ENCODE results near the gene SEPTIN1.
A peak's percentile ranks its signal among the peaks of the same experiment; 100 is the strongest.

The SEPTIN1 gene

GRCh38 chr16:30416047-30416603 is 33.8 kb upstream of the SEPTIN1 start:
- H3K27me3 ChIP-seq (replicated peaks; ENCODE audit: control insufficient read depth, insufficient read depth, low read length), result no peaks in the 10 kb centered on the region
- no peak for DNase-seq (ENCODE audit: low read depth)
- no peak overlapping the region for H3K9ac ChIP-seq (ENCODE audit: low read length)
- H3K9me3 ChIP-seq (ENCODE audit: control insufficient read depth, low read length), result no peaks in the 10 kb centered on the region
- peaks cover 24% of the 10 kb centered on the region for H3K36me3 ChIP-seq (ENCODE audit: control insufficient read depth, insufficient read depth, low read length, severe bottlenecking)
- peaks cover 3% of the 10 kb centered on the region for H3K4me1 ChIP-seq (ENCODE audit: control insufficient read depth, insufficient read depth, low read length)
- H3K4me3 ChIP-seq (ENCODE audit: low read length), result no peak overlapping the region

GRCh38 chr16:30414159-30414558 is 31.8 kb upstream of the SEPTIN1 start:
- Histone ChIP-seq H3K4me3 (ENCODE audit: low read length) (no peak overlapping the region), H3K27me3 (replicated peaks; ENCODE audit: control insufficient read depth, insufficient read depth, low read length) (no peaks in the 10 kb centered on the region), H3K36me3 (ENCODE audit: control insufficient read depth, insufficient read depth, low read length, severe bottlenecking) (peaks cover 24% of the 10 kb centered on the region), H3K4me1 (ENCODE audit: control insufficient read depth, insufficient read depth, low read length) (peaks cover 9% of the 10 kb centered on the region), H3K9ac (ENCODE audit: low read length) (no peak overlapping the region), H3K9me3 (ENCODE audit: control insufficient read depth, low read length) (no peaks in the 10 kb centered on the region)
- DNase-seq (ENCODE audit: low read depth), result no peak

- no peak overlapping the region for H3K4me3 ChIP-seq (ENCODE audit: low read length)
- H3K27me3 ChIP-seq (replicated peaks; ENCODE audit: control insufficient read depth, insufficient read depth, low read length), result no peaks in the 10 kb centered on the region
- no peaks in the 10 kb centered on the region for H3K9me3 ChIP-seq (ENCODE audit: control insufficient read depth, low read length)
- no peak overlapping the region for H3K9ac ChIP-seq (ENCODE audit: low read length)
- no peak for DNase-seq (ENCODE audit: low read depth)
- peaks cover 18% of the 10 kb centered on the region for H3K4me1 ChIP-seq (ENCODE audit: control insufficient read depth, insufficient read depth, low read length)
- peaks cover 24% of the 10 kb centered on the region for H3K36me3 ChIP-seq (ENCODE audit: control insufficient read depth, insufficient read depth, low read length, severe bottlenecking)
Measured at GRCh38 chr16:30413112-30413806, 30.9 kb upstream of the SEPTIN1 start.

DNA sequence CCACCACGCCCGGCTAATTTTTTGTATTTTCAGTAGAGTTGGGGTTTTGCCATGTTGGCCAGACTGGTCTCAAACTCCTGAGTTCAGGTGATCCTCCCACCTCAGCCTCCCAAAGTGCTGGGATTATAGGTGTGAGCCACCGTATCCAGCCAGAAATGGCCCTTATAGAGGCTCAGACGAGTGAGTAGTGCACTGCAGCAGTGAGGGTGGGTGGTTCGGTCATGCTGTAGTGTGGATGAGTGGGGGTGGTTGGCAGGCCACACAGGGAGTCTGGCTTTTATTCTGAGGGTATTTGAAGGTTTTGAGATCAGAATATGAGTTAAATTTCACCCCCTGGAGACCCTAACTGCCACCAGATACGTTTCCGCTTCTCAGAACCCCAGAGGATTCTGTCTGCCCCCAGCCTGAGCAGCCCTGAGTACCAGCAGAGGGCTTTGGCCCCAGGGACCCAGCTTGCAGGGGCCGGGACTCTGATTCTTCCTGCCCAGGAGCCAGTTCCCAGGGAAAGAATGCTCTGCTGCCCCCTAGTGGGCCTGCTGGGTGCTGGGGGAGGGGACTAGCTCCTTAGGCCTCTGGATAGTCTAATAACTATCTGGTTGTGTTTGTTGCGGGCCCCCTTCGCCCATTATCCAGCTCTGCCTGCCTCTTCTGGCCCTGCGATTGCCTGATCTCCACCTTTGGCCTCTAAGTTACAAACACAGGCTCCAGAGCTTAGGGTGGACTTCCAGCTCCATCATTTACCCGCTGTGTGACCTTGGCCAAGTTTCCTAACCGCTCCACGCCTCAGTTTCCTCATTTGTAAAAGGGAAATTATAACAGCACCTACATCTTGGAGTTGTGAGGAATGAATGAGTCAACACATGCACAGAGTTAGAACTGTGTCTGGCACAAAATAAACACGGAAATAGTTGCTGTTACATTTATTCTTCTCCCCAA is 27.0 kb upstream of the SEPTIN1 start:
- H3K27me3 ChIP-seq (replicated peaks; ENCODE audit: control insufficient read depth, insufficient read depth, low read length), result no peaks in the 10 kb centered on the region
- H3K9me3 ChIP-seq (ENCODE audit: control insufficient read depth, low read length), result no peaks in the 10 kb centered on the region
- peak overlapping the region; percentile 48 for H3K4me3 ChIP-seq (ENCODE audit: low read length)
- H3K4me1 ChIP-seq (ENCODE audit: control insufficient read depth, insufficient read depth, low read length), result peaks cover 23% of the 10 kb centered on the region
- peaks cover 24% of the 10 kb centered on the region for H3K36me3 ChIP-seq (ENCODE audit: control insufficient read depth, insufficient read depth, low read length, severe bottlenecking)
- peak; percentile 95 for DNase-seq (ENCODE audit: low read depth)
- peak overlapping the region; percentile 63 for H3K9ac ChIP-seq (ENCODE audit: low read length)

DNA sequence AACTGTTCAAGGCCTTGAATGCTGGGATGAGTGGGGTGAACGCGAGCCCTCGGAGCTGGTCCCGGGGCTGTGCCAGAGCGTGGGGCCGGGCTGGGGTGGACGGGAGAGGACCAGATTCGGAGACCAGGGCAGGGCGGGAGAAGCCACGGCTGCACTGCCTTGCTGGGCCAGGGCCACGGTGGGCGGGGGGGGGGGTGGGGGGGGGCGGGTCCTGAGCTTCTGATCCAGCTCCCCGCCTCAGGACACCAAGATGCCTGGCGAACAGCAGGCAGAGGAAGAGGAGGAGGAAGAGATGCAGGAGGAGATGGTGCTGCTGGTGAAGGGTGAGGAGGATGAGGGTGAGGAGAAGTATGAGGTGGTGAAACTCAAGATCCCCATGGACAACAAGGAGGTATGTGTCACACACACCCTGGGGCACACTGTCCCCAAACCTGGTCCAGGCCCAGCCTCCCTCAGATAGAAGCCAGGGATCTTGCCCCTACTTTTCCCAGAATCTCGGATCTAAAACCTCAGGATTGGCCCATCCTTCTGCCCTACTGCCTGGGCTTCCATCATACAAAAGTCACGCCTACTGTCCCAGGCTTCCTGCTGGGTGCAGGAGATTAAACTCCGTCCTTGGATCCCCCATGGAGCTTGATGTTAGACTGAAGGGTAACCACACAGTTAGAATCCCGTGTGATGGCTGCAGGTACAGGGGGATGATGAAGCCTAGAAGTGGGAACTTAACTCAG is 25.6 kb upstream of the SEPTIN1 start:
- Histone ChIP-seq H3K9ac (ENCODE audit: low read length) (peak overlapping the region; percentile 95), H3K27me3 (replicated peaks; ENCODE audit: control insufficient read depth, insufficient read depth, low read length) (no peaks in the 10 kb centered on the region), H3K9me3 (ENCODE audit: control insufficient read depth, low read length) (no peaks in the 10 kb centered on the region), H3K4me1 (ENCODE audit: control insufficient read depth, insufficient read depth, low read length) (peaks cover 23% of the 10 kb centered on the region), H3K4me3 (ENCODE audit: low read length) (peak overlapping the region; percentile 88), H3K36me3 (ENCODE audit: control insufficient read depth, insufficient read depth, low read length, severe bottlenecking) (peaks cover 11% of the 10 kb centered on the region)
- peak; percentile 70 for DNase-seq (ENCODE audit: low read depth)

GRCh38 chr16:30407102-30407803 is 24.9 kb upstream of the SEPTIN1 start, which contains the start of gene ZNF771:
TSS of gene ZNF771 (plus strand) at chr16:30407606. CDS start at chr16:30408054, 448 bp downstream.
- peak within 1 kb of the TSS; percentile 95 for H3K9ac ChIP-seq (ENCODE audit: low read length)
- no peaks in the 10 kb centered on the region for H3K27me3 ChIP-seq (replicated peaks; ENCODE audit: control insufficient read depth, insufficient read depth, low read length)
- H3K4me1 ChIP-seq (ENCODE audit: control insufficient read depth, insufficient read depth, low read length), result peaks cover 23% of the 10 kb centered on the region
- H3K4me3 ChIP-seq (ENCODE audit: low read length), result peak within 1 kb of the TSS; percentile 88
- peaks cover 10% of the 10 kb centered on the region for H3K36me3 ChIP-seq (ENCODE audit: control insufficient read depth, insufficient read depth, low read length, severe bottlenecking)
- DNase-seq (ENCODE audit: low read depth), result peak; percentile 97
- no peaks in the 10 kb centered on the region for H3K9me3 ChIP-seq (ENCODE audit: control insufficient read depth, low read length)

DNA sequence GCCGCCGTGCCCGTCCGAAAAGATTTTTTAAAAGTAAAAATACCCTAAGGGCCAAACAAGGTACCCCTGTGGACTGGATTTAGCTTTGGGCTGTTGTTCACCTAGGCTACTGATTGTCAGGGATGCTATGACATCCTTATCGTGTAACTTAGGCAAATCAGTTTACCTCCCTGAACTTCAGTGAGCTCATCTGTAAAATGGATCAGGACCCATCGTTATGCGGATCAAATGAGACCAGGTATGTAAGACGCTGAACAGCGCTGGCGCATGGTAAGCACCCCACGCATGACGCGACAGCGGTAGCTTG is 24.4 kb upstream of the SEPTIN1 start:
- peaks cover 23% of the 10 kb centered on the region for H3K4me1 ChIP-seq (ENCODE audit: control insufficient read depth, insufficient read depth, low read length)

GRCh38 chr16:30401768-30402425 is 19.5 kb upstream of the SEPTIN1 start:
- no peaks in the 10 kb centered on the region for H3K27me3 ChIP-seq (replicated peaks; ENCODE audit: control insufficient read depth, insufficient read depth, low read length)
- H3K36me3 ChIP-seq (ENCODE audit: control insufficient read depth, insufficient read depth, low read length, severe bottlenecking), result peaks cover 8% of the 10 kb centered on the region
- no peaks in the 10 kb centered on the region for H3K9me3 ChIP-seq (ENCODE audit: control insufficient read depth, low read length)
- H3K4me1 ChIP-seq (ENCODE audit: control insufficient read depth, insufficient read depth, low read length), result peaks cover 3% of the 10 kb centered on the region
- DNase-seq (ENCODE audit: low read depth), result no peak
- H3K9ac ChIP-seq (ENCODE audit: low read length), result no peak overlapping the region
- no peak overlapping the region for H3K4me3 ChIP-seq (ENCODE audit: low read length)

More for the DNA sequence above, 24.4 kb upstream of the SEPTIN1 start:
- Histone ChIP-seq H3K36me3 (ENCODE audit: control insufficient read depth, insufficient read depth, low read length, severe bottlenecking) (peaks cover 6% of the 10 kb centered on the region), H3K9ac (ENCODE audit: low read length) (peak overlapping the region; percentile 95), H3K4me3 (ENCODE audit: low read length) (peak overlapping the region; percentile 88), H3K9me3 (ENCODE audit: control insufficient read depth, low read length) (no peaks in the 10 kb centered on the region), H3K27me3 (replicated peaks; ENCODE audit: control insufficient read depth, insufficient read depth, low read length) (no peaks in the 10 kb centered on the region)
- no peak for DNase-seq (ENCODE audit: low read depth)

- no peak for DNase-seq (ENCODE audit: low read depth)
- Histone ChIP-seq H3K4me3 (ENCODE audit: low read length) (peak overlapping the region; percentile 90), H3K4me1 (ENCODE audit: control insufficient read depth, insufficient read depth, low read length) (peaks cover 6% of the 10 kb centered on the region), H3K36me3 (ENCODE audit: control insufficient read depth, insufficient read depth, low read length, severe bottlenecking) (peaks cover 8% of the 10 kb centered on the region), H3K27me3 (replicated peaks; ENCODE audit: control insufficient read depth, insufficient read depth, low read length) (no peaks in the 10 kb centered on the region), H3K9me3 (ENCODE audit: control insufficient read depth, low read length) (no peaks in the 10 kb centered on the region), H3K9ac (ENCODE audit: low read length) (peak overlapping the region; percentile 94)
Measured at GRCh38 chr16:30399435-30400186, 17.2 kb upstream of the SEPTIN1 start.
